Uterus (tissue), 4 donors: ENCODE results near the gene ITPR1. TPM values are rescaled to one million over a fixed set of nuclear protein-coding genes. Genes with fewer than 3 reads are reported as not detected.

Source experiments
- DNase-seq, 2 donors: peaks; one replicate each; pipeline ENCODE4 v3.0.0-alpha.2; 2019 to 2020
- H3K27ac ChIP-seq, 2 donors: fragments of 200-600 bp; sonication (generic); 1 replicate in 1 of 2; 2 replicates in 1 of 2; pipeline ENCODE4 v1.5.1; 2016 to 2018
- H3K27me3 ChIP-seq, 2 donors: fragments of 200-600 bp; sonication (generic); one replicate each; pipeline ENCODE4 v1.5.1; 2018 to 2019; ENCODE audit warnings: control low read depth in 1 of 2
- H3K36me3 ChIP-seq, 2 donors: fragments of 200-600 bp; sonication (generic); one replicate each; pipeline ENCODE4 v1.5.1; 2019; ENCODE audit warnings: control low read depth in 1 of 2
- H3K4me1 ChIP-seq, 2 donors: fragments of 200-600 bp; sonication (generic); one replicate each; pipeline ENCODE4 v1.5.1; 2018 to 2019; ENCODE audit warnings: control low read depth in 1 of 2
- H3K4me3 ChIP-seq, 2 donors: fragments of 200-600 bp; sonication (generic); 1 replicate in 1 of 2; 2 replicates in 1 of 2; pipeline ENCODE4 v1.5.1; 2018 to 2019; ENCODE audit warnings: mild to moderate bottlenecking in 1 of 2
- H3K9me3 ChIP-seq, 2 donors: fragments of 200-600 bp; sonication (generic); one replicate each; pipeline ENCODE4 v1.5.1; 2019; ENCODE audit warnings: control low read depth in 1 of 2
- CTCF ChIP-seq, 4 experiments: fragments of 200-600 bp in 2 of 4; fragments of 450-650 bp in 2 of 4; sonication (generic) in 2 of 4; IDR thresholded peaks; one replicate each; pipeline ENCODE4 v1.5.1; 2016 to 2019; ENCODE audit warnings: antibody characterized with exemption in 4 of 4, mild to moderate bottlenecking in 2 of 4, moderate library complexity in 1 of 4
- POLR2A ChIP-seq, 2 donors: fragments of 450-650 bp; IDR thresholded peaks; one replicate each; pipeline ENCODE4 v1.6.1; 2016; ENCODE audit warnings: antibody characterized with exemption in 2 of 2, mild to moderate bottlenecking in 1 of 2, moderate library complexity in 1 of 2
- intact Hi-C: fragments of 100-400 bp; cut with DNase I; formaldehyde crosslinking; loops from one replicate; pipeline ENCODE4 v1.15.1; 2023; ENCODE audit warnings: low total_unique reads
- total RNA-seq, 4 donors: library from RNA; depleted of rRNA in 3 of 4; stranded (reverse); fragments of >200 nt in 3 of 4; gene quantifications; one replicate each; pipeline versions ENCODE4 v1.1.0 to v1.2.4, GENCODE V29; 2014 to 2023
- donor health status: DM: yes; HTN: yes; CAD: no.

The ITPR1 gene
- total RNA-seq, 4 donors from 2014 or later: 98.2 to 224 (median 141) TPM

DNA sequence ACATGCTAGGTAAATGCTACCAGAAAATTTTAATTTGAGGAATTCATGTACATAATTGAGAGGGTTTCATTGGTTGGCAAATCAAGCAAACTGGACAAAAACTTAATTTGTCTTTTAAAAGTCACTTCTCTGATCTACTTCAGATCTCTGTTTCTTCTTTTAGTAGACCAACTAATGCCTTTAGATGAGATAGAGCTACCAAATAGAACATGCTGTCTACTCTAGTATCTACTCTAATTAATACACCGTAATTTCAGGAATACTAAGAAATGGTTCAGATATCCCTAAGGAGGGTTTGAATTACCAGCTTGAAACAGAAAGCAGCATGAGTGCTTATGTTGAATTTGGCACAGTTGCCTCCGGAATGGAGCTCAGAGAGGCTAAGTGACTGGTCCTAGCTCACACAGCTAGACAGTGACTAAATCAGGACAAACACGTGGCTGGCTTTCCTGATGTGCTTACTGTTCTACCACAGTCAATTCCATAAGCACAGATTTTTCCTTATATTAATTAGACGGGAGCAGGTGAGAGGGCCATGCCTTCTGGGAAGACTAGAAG lies 225.1 kb downstream of the ITPR1 start:
- peak overlapping the region; percentile 68 to 70 for H3K27ac ChIP-seq
- no peak for DNase-seq
- TF ChIP-seq POLR2A (IDR thresholded peaks at IDR 0.05) (no peak), CTCF (IDR thresholded peaks at IDR 0.05) (peak in 1 of 4 experiments; percentile 6)
- H3K27me3 ChIP-seq: no peaks in the 10 kb centered on the region
- H3K9me3 ChIP-seq: no peaks in the 10 kb centered on the region
- H3K4me3 ChIP-seq: no peak overlapping the region
- H3K36me3 ChIP-seq: no peaks in the 10 kb centered on the region
- intact Hi-C loops: loop anchor here (10.0 kb wide), 2 partner anchors 307 to 337 kb away; no protein-coding TSS in a partner anchor
- H3K4me1 ChIP-seq: peaks cover 5 to 19% of the 10 kb centered on the region in 2 donors

DNA sequence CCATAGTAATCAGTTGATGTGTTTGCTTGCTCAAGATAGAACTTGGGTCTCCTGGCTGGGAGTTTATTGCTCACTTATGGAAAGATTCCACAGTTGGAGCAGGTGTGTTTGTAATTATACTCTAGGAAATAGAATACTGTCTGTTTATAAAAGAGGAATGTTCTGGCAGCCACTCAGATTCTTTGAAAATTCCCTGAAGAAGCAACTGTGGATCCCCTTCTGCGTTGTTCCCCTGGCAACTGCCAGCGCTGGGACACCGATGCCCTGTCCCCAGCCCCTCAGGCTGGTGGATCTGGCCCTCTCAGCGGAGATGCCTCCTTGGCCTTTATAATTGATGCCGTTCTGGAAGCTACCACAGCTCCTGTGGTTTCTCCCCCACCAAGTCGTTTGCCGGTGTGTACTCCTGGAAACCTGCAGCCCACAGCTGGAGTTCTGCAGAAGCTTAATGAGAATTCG lies 225.9 kb downstream of the ITPR1 start:
- H3K27me3 ChIP-seq: no peaks in the 10 kb centered on the region
- no peaks in the 10 kb centered on the region for H3K36me3 ChIP-seq
- intact Hi-C loops: loop anchor here (10.0 kb wide), 2 partner anchors 306 to 336 kb away; no protein-coding TSS in a partner anchor
- peak overlapping the region; percentile 68 to 70 for H3K27ac ChIP-seq
- H3K4me3 ChIP-seq: no peak overlapping the region
- peaks cover 5 to 19% of the 10 kb centered on the region in 2 donors for H3K4me1 ChIP-seq
- DNase-seq: no peak
- H3K9me3 ChIP-seq: no peaks in the 10 kb centered on the region
- TF ChIP-seq POLR2A (IDR thresholded peaks at IDR 0.05) (no peak), CTCF (IDR thresholded peaks at IDR 0.05) (no peak)

GRCh38 chr3:4720316-4721075 lies 227.3 kb downstream of the ITPR1 start:
- H3K36me3 ChIP-seq: no peaks in the 10 kb centered on the region
- H3K4me3 ChIP-seq: no peak overlapping the region
- H3K27me3 ChIP-seq: no peaks in the 10 kb centered on the region
- peaks cover 5 to 19% of the 10 kb centered on the region in 2 donors for H3K4me1 ChIP-seq
- TF ChIP-seq POLR2A (IDR thresholded peaks at IDR 0.05) (no peak), CTCF (IDR thresholded peaks at IDR 0.05) (peak; percentile 44 to 76 (median 62))
- peak overlapping the region; percentile 68 to 70 for H3K27ac ChIP-seq
- peak; percentile 77 to 86 for DNase-seq
- intact Hi-C loops: no loop called here
- H3K9me3 ChIP-seq: no peaks in the 10 kb centered on the region

GRCh38 chr3:4721511-4721911 lies 228.4 kb downstream of the ITPR1 start:
- Histone ChIP-seq H3K36me3 (no peaks in the 10 kb centered on the region), H3K9me3 (no peaks in the 10 kb centered on the region), H3K27me3 (no peaks in the 10 kb centered on the region), H3K4me3 (no peak overlapping the region), H3K4me1 (peaks cover 5 to 19% of the 10 kb centered on the region in 2 donors), H3K27ac (peak overlapping the region; percentile 68 to 70)
- intact Hi-C loops: no loop called here
- TF ChIP-seq POLR2A (IDR thresholded peaks at IDR 0.05) (no peak), CTCF (IDR thresholded peaks at IDR 0.05) (no peak)
- DNase-seq: no peak

DNA sequence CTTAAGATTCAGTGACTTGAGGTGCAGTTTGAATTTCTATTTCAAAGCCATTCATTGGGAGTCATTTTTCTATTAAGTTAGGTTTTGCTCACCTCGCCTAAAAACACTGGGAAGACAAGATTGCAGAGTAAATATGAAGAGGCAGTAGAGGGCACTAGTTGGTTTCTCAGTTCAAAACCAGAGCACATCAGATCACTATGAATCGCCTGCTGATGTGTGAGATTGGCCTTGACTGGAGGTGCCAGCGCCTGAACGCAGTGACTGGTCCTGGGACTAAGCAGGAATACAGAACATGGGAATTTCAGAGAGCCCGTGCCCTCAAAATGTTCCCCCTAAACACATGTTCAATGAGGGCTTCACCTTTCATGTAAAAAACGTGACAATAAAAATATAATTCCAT lies 229.0 kb downstream of the ITPR1 start:
- Histone ChIP-seq H3K27me3 (no peaks in the 10 kb centered on the region), H3K4me3 (no peak overlapping the region), H3K27ac (peak overlapping the region; percentile 68 to 70), H3K4me1 (peaks cover 5 to 19% of the 10 kb centered on the region in 2 donors), H3K9me3 (no peaks in the 10 kb centered on the region), H3K36me3 (no peaks in the 10 kb centered on the region)
- intact Hi-C loops: no loop called here
- TF ChIP-seq CTCF (IDR thresholded peaks at IDR 0.05) (peak; percentile 35 to 57 (median 39)), POLR2A (IDR thresholded peaks at IDR 0.05) (no peak)
- DNase-seq: no peak
